Naive B cell (primary cell): ENCODE measurements around the gene PIP5K1C. TPM values are rescaled to one million over a fixed set of nuclear protein-coding genes. Genes with fewer than 3 reads are reported as not detected.
A peak's percentile ranks its signal among the peaks of the same experiment; 100 is the strongest.

ENCODE experiments used
- ATAC-seq, 2 donors: fragments of 150-1000 bp; cut with Tn5 transposase; 2 replicates each; pipeline ENCODE4 v1.10.0; 2021; ENCODE audit warnings: low read depth in 2 of 2, mild to moderate bottlenecking in 2 of 2, moderate library complexity in 2 of 2
- DNase-seq: peaks from one replicate; pipeline ENCODE4 v3.0.0; 2022
- H3K27ac Mint-ChIP-seq, 6 donors: one replicate each; pipeline ENCODE4 v1.8.0; 2020 to 2022; ENCODE audit warnings: mild to moderate bottlenecking in 6 of 6, mixed read lengths in 6 of 6, moderate library complexity in 5 of 6, inconsistent platforms in 2 of 6
- H3K27me3 Mint-ChIP-seq, 3 donors: one replicate each; pipeline ENCODE4 v1.8.0; 2021 to 2022; ENCODE audit warnings: mixed read lengths in 3 of 3, mild to moderate bottlenecking in 1 of 3
- H3K36me3 Mint-ChIP-seq, 2 donors: one replicate each; pipeline ENCODE4 v1.8.0; 2020 to 2022; ENCODE audit warnings: mixed read lengths in 2 of 2, inconsistent platforms in 1 of 2, mild to moderate bottlenecking in 1 of 2
- H3K4me1 Mint-ChIP-seq, 3 donors: one replicate each; pipeline ENCODE4 v1.8.0; 2020 to 2022; ENCODE audit warnings: mixed read lengths in 3 of 3, inconsistent platforms in 1 of 3, mild to moderate bottlenecking in 1 of 3, moderate library complexity in 1 of 3
- H3K4me3 Mint-ChIP-seq, 8 donors: one replicate each; pipeline ENCODE4 v1.8.0; 2020 to 2022; ENCODE audit warnings: mild to moderate bottlenecking in 8 of 8, mixed read lengths in 8 of 8, moderate library complexity in 8 of 8, inconsistent platforms in 2 of 8
- H3K9me3 Mint-ChIP-seq, 7 donors: one replicate each; pipeline ENCODE4 v1.8.0; 2020 to 2022; ENCODE audit warnings: mixed read lengths in 7 of 7, mild to moderate bottlenecking in 5 of 7, inconsistent platforms in 2 of 7, moderate library complexity in 1 of 7
- polyA plus RNA-seq, 6 donors: library from polyadenylated mRNA; unstranded; fragments of 300-500 nt; fragmentation: Illumina TruSeq; gene quantifications; one replicate each; pipeline ENCODE4 v1.2.3, GENCODE V29; 2021; ENCODE audit warnings: low read depth in 6 of 6

Gene PIP5K1C
- polyA plus RNA-seq, 6 donors from 2014 or later: 0.41 to 13.4 (median 4.9) TPM

DNA sequence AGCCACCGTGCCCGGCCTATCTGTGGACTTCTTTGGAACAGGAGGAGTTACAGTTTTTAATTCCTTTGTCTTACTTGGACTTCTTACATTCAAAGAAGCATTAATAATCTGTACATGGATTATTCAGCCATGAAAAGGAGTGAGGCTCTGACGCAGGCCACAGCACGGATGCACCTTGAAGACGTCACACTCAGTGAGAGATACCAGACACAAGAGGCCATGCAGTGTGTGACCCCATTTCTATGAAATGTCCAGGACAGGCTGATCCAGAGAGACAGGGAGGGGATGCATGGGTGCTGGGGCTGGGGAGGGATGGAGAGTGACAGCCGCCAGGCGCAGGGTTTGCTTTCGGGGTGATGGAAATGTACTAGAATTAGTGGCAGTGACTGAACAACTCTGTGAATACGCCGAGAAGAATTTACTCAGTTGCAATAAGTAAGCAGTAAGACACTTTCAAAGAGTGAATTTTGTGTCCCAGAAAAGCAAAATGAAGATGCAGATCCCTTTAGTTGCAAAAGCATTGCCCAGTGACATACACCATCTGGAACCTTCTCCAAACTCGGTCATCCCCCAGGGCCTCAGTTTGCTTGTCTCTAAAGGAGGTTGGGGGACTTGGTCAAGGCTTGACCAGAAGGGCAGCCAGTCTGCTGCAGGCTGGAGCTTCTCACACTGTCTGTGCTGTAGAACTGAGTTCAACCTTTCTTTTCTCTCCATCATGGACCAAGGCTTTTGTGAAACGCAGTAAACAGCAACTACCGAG lies 25.3 kb downstream of the PIP5K1C start:
- no peak for DNase-seq
- Mint-ChIP-seq H3K27ac (peak overlapping the region in 2 of 6 donors; percentile 62 to 76), H3K4me3 (no peak overlapping the region), H3K9me3 (no peaks in the 10 kb centered on the region), H3K36me3 (peaks cover 0 to 5% of the 10 kb centered on the region in 2 donors), H3K27me3 (peaks cover 0 to 27% (median 0%) of the 10 kb centered on the region in 3 donors), H3K4me1 (peaks cover 23 to 37% (median 35%) of the 10 kb centered on the region in 3 donors)
- no peak for ATAC-seq

DNA sequence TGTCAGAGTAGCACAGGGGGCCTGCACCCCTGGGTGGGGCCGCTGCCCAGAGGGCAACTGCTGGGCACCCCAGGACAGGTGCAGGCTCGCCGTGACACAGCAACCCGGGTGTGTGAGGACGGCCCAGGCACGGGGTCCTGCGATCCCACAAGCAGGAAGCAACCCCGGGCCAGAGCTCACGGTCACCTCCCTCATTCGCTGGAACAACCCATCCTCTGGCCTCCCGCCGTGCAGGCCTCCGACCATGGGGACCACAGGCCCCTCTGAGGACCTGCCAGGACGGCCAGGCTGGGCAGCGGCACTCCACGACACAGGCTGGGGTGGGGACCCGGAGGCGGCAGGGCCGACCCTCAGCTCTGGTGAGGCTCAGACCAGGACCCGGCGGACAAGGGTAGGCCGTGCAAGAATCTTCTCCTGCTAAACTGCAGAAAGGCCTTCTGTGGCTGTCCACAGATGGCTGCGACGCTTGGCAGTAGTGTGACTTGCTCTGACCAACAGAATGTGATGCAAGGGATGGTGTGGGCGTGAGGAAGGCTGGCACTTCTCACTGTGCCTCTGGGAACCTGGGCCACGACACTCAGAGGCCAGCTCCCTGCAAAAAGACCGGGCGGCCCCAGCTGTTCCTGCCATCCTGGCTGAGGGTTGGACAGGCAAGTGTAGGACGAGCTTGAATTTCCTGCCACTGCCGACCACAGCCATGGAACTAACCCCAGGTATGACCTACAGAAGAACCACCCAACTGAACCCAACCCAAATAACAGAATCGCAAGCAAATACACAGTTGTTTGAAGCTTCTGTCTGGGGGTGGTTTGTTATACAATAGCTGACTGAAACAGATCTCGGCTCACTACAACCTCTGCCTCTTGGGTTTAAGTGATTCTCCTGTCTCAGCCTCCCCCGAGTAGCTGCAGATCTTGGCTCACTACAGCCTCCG lies 26.5 kb downstream of the PIP5K1C start:
- Mint-ChIP-seq H3K4me1 (peaks cover 23 to 44% (median 41%) of the 10 kb centered on the region in 3 donors), H3K4me3 (peak overlapping the region in 2 of 8 donors; percentile 25 to 41), H3K27me3 (peaks cover 0 to 27% (median 0%) of the 10 kb centered on the region in 3 donors), H3K36me3 (peaks cover 0 to 5% of the 10 kb centered on the region in 2 donors), H3K9me3 (no peaks in the 10 kb centered on the region), H3K27ac (no peak overlapping the region)
- ATAC-seq (no peak), DNase-seq (no peak)

DNA sequence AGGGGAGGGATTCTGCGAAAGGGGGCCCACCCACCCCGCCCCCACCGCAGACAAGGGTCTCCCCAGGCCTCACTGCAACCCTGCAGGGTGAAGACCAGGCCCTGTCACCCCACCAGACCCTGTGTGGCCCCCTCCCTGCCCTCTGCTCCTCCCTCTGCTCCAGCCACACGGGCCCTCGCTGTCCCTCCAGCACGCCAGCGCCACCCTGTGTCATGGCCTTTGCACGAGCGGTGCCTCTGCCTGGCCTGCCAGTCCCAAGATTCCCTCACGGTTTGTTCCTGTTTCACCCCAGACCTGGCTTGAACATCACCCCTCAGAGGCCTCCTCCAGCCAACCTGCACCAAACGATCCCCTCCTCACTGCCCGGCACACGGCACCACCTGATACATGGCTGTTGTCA lies 27.3 kb downstream of the PIP5K1C start:
- peaks cover 0 to 27% (median 0%) of the 10 kb centered on the region in 3 donors for H3K27me3 Mint-ChIP-seq
- no peak for DNase-seq
- no peak for ATAC-seq
- H3K36me3 Mint-ChIP-seq: peaks cover 0 to 5% of the 10 kb centered on the region in 2 donors
- peaks cover 23 to 44% (median 39%) of the 10 kb centered on the region in 3 donors for H3K4me1 Mint-ChIP-seq
- H3K9me3 Mint-ChIP-seq: no peaks in the 10 kb centered on the region
- H3K4me3 Mint-ChIP-seq: peak overlapping the region in 2 of 8 donors; percentile 41 to 45
- no peak overlapping the region for H3K27ac Mint-ChIP-seq

DNA sequence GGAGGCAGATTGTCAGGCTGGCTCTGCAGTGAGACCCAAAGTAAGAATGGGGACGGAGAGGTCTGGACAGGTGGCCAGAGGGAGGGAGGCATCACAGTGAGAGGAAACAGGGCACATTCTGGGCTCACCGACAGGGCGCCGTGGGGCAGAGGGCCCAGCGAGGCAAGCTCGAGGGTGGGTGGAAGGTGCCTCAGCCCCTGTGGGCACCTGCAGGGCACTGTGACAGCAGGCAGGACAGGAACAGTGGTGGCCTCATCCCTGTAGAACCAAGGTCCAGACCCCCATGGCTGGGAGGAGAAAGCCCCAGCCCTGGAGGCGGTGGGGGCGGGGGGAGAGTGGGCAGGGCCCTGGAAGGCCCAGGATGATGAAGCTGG lies 27.7 kb downstream of the PIP5K1C start:
- H3K27ac Mint-ChIP-seq: peak overlapping the region in 1 of 6 donors; percentile 41

DNA sequence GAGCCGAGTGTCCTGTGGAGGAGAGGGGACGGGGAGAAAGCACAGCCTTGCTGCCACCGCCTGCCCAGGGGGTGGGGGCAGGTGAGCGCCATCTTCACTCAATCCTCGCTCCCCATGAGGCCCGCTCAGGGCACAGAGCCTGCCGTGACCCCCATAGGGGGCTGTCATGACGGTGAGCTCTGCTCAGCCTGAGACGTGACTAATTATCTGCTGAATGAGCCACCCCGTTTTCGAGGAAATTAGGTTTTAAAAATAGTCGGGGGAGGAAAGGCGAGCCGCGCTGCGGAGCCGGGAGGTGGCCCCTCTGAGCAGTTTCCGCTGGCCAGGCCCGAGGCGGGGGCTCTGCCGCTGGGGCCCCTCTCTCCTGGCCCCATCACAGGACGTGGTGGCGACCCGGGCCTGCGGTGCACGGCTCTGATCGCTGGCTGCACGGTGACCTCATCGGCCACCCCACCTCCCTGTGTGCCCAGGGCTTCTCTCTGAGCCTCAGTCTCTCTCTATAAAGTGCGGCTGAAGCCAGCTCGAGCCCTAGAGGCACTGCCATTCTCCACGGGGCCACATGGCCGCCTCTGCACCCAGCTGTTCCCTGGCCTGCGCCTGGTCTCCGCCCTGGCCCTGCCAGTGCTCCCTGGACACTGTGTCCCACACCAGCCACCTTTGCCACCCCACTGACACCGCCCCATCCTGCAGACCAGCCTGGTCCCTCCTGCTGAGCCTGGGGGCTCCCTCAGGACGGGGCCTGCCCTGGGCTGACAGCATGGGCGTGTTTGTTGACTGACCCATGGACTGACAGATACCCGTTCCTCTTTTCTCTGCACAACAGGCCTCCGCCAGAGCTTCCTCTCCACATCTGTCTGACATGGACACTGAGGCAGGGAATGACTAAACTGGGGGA lies 28.3 kb downstream of the PIP5K1C start:
- Mint-ChIP-seq H3K36me3 (no peaks in the 10 kb centered on the region), H3K27ac (peak overlapping the region in 2 of 6 donors; percentile 18 to 41), H3K9me3 (no peaks in the 10 kb centered on the region), H3K4me3 (peak overlapping the region in 7 of 8 donors; percentile 19 to 77 (median 35)), H3K27me3 (peaks cover 0 to 27% (median 0%) of the 10 kb centered on the region in 3 donors), H3K4me1 (peaks cover 20 to 46% (median 36%) of the 10 kb centered on the region in 3 donors)
- ATAC-seq: peak; percentile 21 to 43
- DNase-seq: no peak

More for the DNA sequence above, 27.7 kb downstream of the PIP5K1C start:
- Mint-ChIP-seq H3K36me3 (peaks cover 0 to 5% of the 10 kb centered on the region in 2 donors), H3K9me3 (no peaks in the 10 kb centered on the region), H3K4me1 (peaks cover 23 to 45% (median 36%) of the 10 kb centered on the region in 3 donors), H3K4me3 (peak overlapping the region in 1 of 8 donors; percentile 77), H3K27me3 (peaks cover 0 to 27% (median 0%) of the 10 kb centered on the region in 3 donors)
- no peak for ATAC-seq
- no peak for DNase-seq

DNA sequence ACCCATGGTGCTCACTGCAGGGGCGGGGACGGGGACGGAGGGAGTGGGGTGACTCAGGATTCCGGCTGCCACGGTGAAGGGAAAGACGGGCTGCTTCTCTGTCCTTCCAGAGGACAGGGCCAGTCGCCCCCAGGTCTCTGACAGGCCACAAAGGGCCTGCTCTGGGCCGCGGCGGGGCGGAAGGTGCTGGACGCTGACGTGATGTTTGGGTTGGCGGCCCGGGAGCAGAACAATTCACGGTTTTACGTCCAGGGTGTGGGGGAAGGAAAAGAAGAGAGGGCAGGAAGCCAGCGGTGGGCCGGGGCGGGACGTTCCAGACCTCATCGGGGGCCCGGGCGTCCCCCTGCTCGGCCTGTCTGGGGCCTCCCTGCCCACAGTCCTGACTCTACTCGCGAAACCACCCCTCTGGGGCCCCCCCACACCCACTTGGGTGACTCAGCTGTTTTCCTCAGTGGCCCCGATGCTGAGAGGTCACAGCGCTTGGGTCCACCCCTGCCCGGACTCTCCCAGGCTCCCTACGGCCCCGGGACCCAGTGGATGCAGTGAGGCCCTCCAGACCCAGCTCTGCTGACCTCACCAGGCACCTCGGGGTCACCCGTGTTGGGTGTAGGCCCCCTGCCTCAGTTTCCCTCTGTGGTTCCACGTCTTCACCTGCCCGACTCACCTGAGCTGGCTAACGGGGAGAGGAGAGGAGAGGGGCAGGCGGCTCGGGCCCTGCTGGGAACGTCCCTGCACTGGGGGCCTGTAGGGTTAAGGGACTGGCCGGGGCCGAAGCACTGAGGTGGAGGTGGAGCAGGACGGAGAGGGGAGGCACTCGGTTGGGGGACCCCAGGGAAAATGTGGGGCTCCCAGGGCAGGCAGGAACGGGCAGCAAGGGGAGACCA lies 29.2 kb downstream of the PIP5K1C start:
- Mint-ChIP-seq H3K9me3 (no peaks in the 10 kb centered on the region), H3K4me1 (peaks cover 25 to 52% (median 41%) of the 10 kb centered on the region in 3 donors), H3K36me3 (no peaks in the 10 kb centered on the region), H3K27ac (peak overlapping the region in 2 of 6 donors; percentile 18 to 75), H3K27me3 (peaks cover 0 to 27% (median 0%) of the 10 kb centered on the region in 3 donors), H3K4me3 (peak overlapping the region in 7 of 8 donors; percentile 36 to 83 (median 77))
- peak; percentile 26 to 41 for ATAC-seq
- DNase-seq: no peak

DNA sequence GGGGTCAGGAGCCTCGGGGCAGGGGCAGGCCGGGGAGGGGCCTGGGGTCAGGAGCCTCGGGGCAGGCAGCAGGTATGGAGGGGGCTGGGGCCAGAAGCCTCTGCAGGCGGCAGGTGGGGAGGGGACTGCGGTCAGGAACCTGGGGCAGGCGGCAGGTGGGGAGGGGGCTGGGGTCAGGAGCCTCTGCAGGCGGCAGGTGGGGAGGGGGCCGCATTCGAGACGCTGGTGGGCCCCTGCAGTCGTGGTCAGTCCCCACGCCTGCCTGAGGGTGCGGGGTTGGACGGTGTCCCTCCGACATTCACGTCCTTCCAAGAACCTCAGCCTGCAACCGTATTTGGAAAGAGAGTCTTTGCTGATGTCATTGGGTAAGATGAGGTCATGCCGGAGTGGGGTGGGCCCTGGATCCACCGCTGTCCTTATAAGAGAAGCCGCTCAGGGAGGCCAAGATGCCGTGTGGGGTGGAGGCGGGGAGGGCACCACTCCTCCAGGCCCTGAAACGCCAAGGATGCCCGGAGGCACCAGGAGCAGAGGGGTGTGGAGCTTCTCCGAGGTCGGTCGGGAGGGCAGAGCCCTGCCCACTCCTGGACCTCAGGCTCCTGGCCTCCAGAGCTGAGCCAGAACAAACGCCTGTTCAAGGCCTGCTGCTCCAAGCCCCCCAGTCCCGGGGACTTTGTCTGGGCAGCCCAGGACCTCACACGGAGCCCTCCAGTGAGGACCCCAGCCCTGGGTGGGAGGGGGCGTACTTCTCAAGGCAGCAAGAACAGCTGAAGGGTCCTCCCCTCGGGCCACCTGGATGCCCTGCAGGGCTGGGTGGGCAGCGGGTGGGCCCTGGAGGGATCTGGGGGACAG lies 30.1 kb downstream of the PIP5K1C start:
- H3K4me3 Mint-ChIP-seq: peak overlapping the region in 3 of 8 donors; percentile 43 to 77 (median 61)
- H3K4me1 Mint-ChIP-seq: peaks cover 30 to 55% (median 47%) of the 10 kb centered on the region in 3 donors
- H3K36me3 Mint-ChIP-seq: no peaks in the 10 kb centered on the region
- DNase-seq (no peak), ATAC-seq (no peak)
- H3K27me3 Mint-ChIP-seq: peaks cover 0 to 27% (median 0%) of the 10 kb centered on the region in 3 donors
- H3K27ac Mint-ChIP-seq: peak overlapping the region in 1 of 6 donors; percentile 75
- no peaks in the 10 kb centered on the region for H3K9me3 Mint-ChIP-seq

DNA sequence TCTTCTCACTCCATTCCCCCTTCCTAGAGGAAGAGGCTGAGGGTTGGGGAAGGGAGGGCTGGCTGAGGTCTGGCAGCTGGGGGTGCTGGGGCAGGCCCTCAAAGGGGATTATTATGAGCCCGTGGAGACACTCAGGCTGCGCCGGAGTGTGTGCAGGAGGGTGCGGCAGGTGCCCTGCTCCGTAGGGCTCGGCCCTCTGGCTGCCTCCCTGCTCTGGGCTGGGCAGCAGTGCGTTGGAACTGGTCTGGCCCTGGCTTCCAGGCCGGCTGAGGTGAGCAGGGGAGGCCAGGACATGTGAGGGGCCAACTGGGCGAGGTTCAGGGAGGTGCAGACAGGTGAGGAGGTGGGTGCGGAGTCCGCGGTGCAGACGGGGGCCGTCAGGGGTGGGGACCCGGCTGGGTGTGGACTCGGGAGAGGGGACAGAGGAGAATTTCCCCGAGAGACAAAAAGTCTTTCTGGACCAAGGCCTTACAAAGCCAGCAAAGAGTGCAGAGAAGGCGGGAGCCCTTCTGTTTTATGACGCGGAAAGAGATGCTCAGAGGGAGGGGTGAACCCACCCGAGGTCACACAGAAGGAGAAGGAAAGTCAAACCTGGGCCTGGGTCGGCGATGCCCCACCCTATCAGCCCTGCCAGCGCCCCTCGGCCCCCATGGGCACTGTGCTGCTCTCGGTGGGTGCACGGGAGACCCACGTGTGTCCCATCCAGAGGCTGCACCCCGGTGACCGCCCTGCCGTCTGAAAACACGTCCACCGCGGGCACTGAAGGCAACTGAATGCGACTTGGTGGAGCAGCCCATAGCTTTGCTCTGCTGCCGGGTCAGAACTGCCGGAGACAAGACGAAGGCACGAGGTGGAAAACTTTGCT lies 31.0 kb downstream of the PIP5K1C start:
- no peaks in the 10 kb centered on the region for H3K9me3 Mint-ChIP-seq
- no peak overlapping the region for H3K4me3 Mint-ChIP-seq
- peaks cover 0 to 27% (median 0%) of the 10 kb centered on the region in 3 donors for H3K27me3 Mint-ChIP-seq
- H3K36me3 Mint-ChIP-seq: no peaks in the 10 kb centered on the region
- DNase-seq: no peak
- H3K4me1 Mint-ChIP-seq: peaks cover 34 to 52% (median 51%) of the 10 kb centered on the region in 3 donors
- no peak overlapping the region for H3K27ac Mint-ChIP-seq
- no peak for ATAC-seq

DNA sequence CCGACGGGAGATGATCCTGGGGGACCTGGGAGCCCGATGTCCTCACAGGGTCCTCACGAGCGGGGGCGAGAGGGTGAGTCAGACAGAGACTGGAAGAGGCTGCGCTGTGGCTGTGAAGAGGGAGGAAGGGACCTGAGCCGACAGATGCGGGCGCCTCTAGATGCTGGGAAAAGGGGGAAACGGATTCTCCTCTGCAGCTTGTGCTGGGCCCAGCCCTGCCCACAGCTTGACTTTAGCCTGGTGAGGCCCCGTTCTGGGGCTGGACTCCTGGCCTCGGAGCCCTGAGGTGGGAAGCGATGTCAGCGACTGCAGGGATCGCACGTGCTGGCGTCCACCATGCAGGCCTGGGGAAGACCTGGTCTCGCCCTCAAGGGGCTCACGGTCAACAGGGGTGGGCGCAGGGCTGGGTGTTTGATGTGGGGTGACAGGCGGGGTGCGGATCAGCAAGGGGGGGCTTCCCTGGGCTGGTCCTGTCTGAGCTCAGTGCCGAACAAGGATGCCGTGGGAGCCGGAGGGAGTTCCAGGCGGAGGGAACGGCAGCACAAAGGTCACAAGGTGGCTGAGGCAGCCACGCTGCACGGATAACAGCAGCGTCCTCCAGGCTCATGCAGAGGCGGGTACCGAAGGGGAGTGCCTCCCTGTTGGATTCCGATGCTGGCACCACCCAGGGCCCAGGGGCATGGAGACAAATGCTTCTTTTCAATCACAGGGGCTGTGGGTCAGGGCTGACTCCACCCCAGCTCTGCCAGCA lies 31.8 kb downstream of the PIP5K1C start:
- H3K9me3 Mint-ChIP-seq: no peaks in the 10 kb centered on the region
- H3K27me3 Mint-ChIP-seq: peaks cover 0 to 27% (median 0%) of the 10 kb centered on the region in 3 donors
- H3K4me1 Mint-ChIP-seq: peaks cover 36 to 52% (median 51%) of the 10 kb centered on the region in 3 donors
- no peaks in the 10 kb centered on the region for H3K36me3 Mint-ChIP-seq
- no peak for DNase-seq
- no peak overlapping the region for H3K4me3 Mint-ChIP-seq
- no peak for ATAC-seq
- H3K27ac Mint-ChIP-seq: peak overlapping the region in 1 of 6 donors; percentile 28

DNA sequence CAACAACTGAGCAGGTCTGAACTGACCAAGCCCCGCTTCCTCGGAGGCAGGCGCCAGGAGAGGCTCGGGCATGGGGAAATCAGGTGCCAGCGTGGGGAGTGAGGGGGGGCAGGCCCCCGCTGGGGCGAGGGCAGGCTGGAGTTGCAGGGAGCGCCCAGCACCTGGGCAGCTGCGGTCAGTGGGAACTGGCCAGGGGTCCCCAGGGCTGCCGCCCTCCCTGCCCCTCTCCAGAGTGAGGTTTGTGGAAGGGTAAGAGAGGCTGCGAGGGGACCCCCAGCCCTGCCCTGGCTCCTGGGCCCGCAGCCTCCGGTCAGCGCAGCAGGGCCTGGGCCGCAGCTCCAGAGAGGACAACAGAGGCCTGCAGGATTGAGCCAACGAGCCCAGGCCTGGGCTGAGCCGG lies 32.5 kb downstream of the PIP5K1C start:
- DNase-seq (no peak), ATAC-seq (no peak)
- H3K27me3 Mint-ChIP-seq: peaks cover 0 to 21% (median 0%) of the 10 kb centered on the region in 3 donors
- H3K9me3 Mint-ChIP-seq: no peaks in the 10 kb centered on the region
- H3K4me3 Mint-ChIP-seq: no peak overlapping the region
- H3K27ac Mint-ChIP-seq: no peak overlapping the region
- no peaks in the 10 kb centered on the region for H3K36me3 Mint-ChIP-seq
- H3K4me1 Mint-ChIP-seq: peaks cover 33 to 52% (median 50%) of the 10 kb centered on the region in 3 donors
